HAP-1 (cell line): Measurements from ENCODE around the gene SYT12.

ENCODE experiments used
- DNase-seq, 2 experiments: peaks; one replicate each; pipeline ENCODE4 v3.0.0-alpha.2; 2016 to 2020; ENCODE audit warnings: low spot score in 2 of 2
- H3K27me3 ChIP-seq: fragments of 250-450 bp; sonication (Bioruptor Pico); 2 replicates; pipeline ENCODE4 v1.5.1; 2020; ENCODE audit warnings: low read depth, mild to moderate bottlenecking, moderate library complexity
- H3K36me3 ChIP-seq: fragments of 250-450 bp; sonication (Bioruptor Pico); replicated peaks from 2 replicates; pipeline ENCODE4 v1.5.1; 2020; ENCODE audit warnings: mild to moderate bottlenecking
- H3K4me1 ChIP-seq: fragments of 250-450 bp; sonication (Bioruptor Pico); 2 replicates; pipeline ENCODE4 v1.5.1; 2020; ENCODE audit warnings: mild to moderate bottlenecking
- H3K4me3 ChIP-seq: fragments of 250-450 bp; sonication (Bioruptor Pico); 2 replicates; pipeline ENCODE4 v1.5.1; 2020; ENCODE audit warnings: mild to moderate bottlenecking, moderate library complexity
- H3K9me3 ChIP-seq: fragments of 250-450 bp; sonication (Bioruptor Pico); 2 replicates; pipeline ENCODE4 v1.5.1; 2020; ENCODE audit warnings: mild to moderate bottlenecking, moderate library complexity
- in situ Hi-C: fragments of 300-500 bp; cut with MboI; formaldehyde crosslinking; loops from 3 replicates; pipeline ENCODE4 v1.14.3; 2020; ENCODE audit warnings: low sequenced_read_pairs, inconsistent platforms, mixed read lengths

SYT12 gene

GRCh38 chr11:67022961-67023956 lies at the start of gene SYT12:
TSS of gene SYT12 (plus strand) at chr11:67023134. CDS start at chr11:67030145, 7,011 bp downstream.
- Histone ChIP-seq H3K36me3 (no peaks in the 10 kb centered on the region), H3K9me3 (no peaks in the 10 kb centered on the region), H3K4me1 (peaks cover 5% of the 10 kb centered on the region; the same call in 1 of the 2 replicates), H3K27me3 (peaks cover 3% of the 10 kb centered on the region; the same call in 1 of the 2 replicates), H3K4me3 (peak within 1 kb of the TSS; percentile 18)
- in situ Hi-C loops, result no loop called here
- DNase-seq, result peak in 1 of 2 experiments; percentile 33

- no peak for DNase-seq
- Histone ChIP-seq H3K4me1 (no peaks in the 10 kb centered on the region; the same call in 1 of the 2 replicates), H3K4me3 (no peak overlapping the region), H3K36me3 (no peaks in the 10 kb centered on the region), H3K27me3 (no peaks in the 10 kb centered on the region), H3K9me3 (no peaks in the 10 kb centered on the region)
- in situ Hi-C loops, result loop anchor here (10.0 kb wide), 1 partner anchor 279 kb away; no protein-coding TSS in a partner anchor
Measured at GRCh38 chr11:66973956-66974580, 48.9 kb upstream of the SYT12 start.

GRCh38 chr11:66974724-66975404 lies 48.1 kb upstream of the SYT12 start, which contains the start of gene C11orf86:
TSS of gene C11orf86 (plus strand) at chr11:66975304. CDS start at chr11:66975363, 59 bp downstream.
- no peaks in the 10 kb centered on the region for H3K27me3 ChIP-seq
- no peaks in the 10 kb centered on the region for H3K9me3 ChIP-seq
- no peaks in the 10 kb centered on the region; the same call in 1 of the 2 replicates for H3K4me1 ChIP-seq
- H3K36me3 ChIP-seq, result no peaks in the 10 kb centered on the region
- no peak for DNase-seq
- in situ Hi-C loops, result loop anchor here (10.0 kb wide), 1 partner anchor 280 kb away; no protein-coding TSS in a partner anchor
- no peak within 1 kb of the TSS for H3K4me3 ChIP-seq

GRCh38 chr11:66975405-66976027 lies 47.4 kb upstream of the SYT12 start:
- Histone ChIP-seq H3K4me1 (no peaks in the 10 kb centered on the region; the same call in 1 of the 2 replicates), H3K36me3 (no peaks in the 10 kb centered on the region), H3K4me3 (no peak overlapping the region), H3K27me3 (no peaks in the 10 kb centered on the region), H3K9me3 (no peaks in the 10 kb centered on the region)
- no peak for DNase-seq
- in situ Hi-C loops, result loop anchor here (10.0 kb wide), 1 partner anchor 281 kb away; no protein-coding TSS in a partner anchor

GRCh38 chr11:66976028-66976467 lies 46.9 kb upstream of the SYT12 start:
- H3K36me3 ChIP-seq, result no peaks in the 10 kb centered on the region
- no peaks in the 10 kb centered on the region for H3K27me3 ChIP-seq
- no peaks in the 10 kb centered on the region for H3K9me3 ChIP-seq
- no peak overlapping the region for H3K4me3 ChIP-seq
- in situ Hi-C loops, result loop anchor here (10.0 kb wide), 1 partner anchor 281 kb away; no protein-coding TSS in a partner anchor
- no peaks in the 10 kb centered on the region; the same call in 1 of the 2 replicates for H3K4me1 ChIP-seq
- peak in 1 of 2 experiments; percentile 73 for DNase-seq

- no peaks in the 10 kb centered on the region for H3K27me3 ChIP-seq
- no peaks in the 10 kb centered on the region for H3K36me3 ChIP-seq
- no peaks in the 10 kb centered on the region for H3K9me3 ChIP-seq
- no peak overlapping the region for H3K4me3 ChIP-seq
- no peak for DNase-seq
- peaks cover 1% of the 10 kb centered on the region for H3K4me1 ChIP-seq
- in situ Hi-C loops, result loop anchor here (10.0 kb wide), 1 partner anchor 282 kb away; no protein-coding TSS in a partner anchor
Measured at GRCh38 chr11:66976925-66977324, 46.0 kb upstream of the SYT12 start.

- in situ Hi-C loops, result loop anchor here (10.0 kb wide), 1 partner anchor 283 kb away; no protein-coding TSS in a partner anchor
- Histone ChIP-seq H3K4me3 (no peak overlapping the region), H3K4me1 (peaks cover 5% of the 10 kb centered on the region), H3K36me3 (no peaks in the 10 kb centered on the region), H3K9me3 (no peaks in the 10 kb centered on the region), H3K27me3 (no peaks in the 10 kb centered on the region)
- no peak for DNase-seq
Measured at GRCh38 chr11:66978229-66978628, 44.7 kb upstream of the SYT12 start.

- DNase-seq, result no peak
- no peaks in the 10 kb centered on the region for H3K27me3 ChIP-seq
- H3K4me1 ChIP-seq, result peaks cover 5% of the 10 kb centered on the region
- H3K4me3 ChIP-seq, result no peak overlapping the region
- H3K9me3 ChIP-seq, result no peaks in the 10 kb centered on the region
- in situ Hi-C loops, result loop anchor here (10.0 kb wide), 1 partner anchor 284 kb away; no protein-coding TSS in a partner anchor
- no peaks in the 10 kb centered on the region for H3K36me3 ChIP-seq
Measured at GRCh38 chr11:66978717-66979116, 44.2 kb upstream of the SYT12 start.

- H3K36me3 ChIP-seq, result no peaks in the 10 kb centered on the region
- in situ Hi-C loops, result loop anchor here (10.0 kb wide), 1 partner anchor 285 kb away; no protein-coding TSS in a partner anchor
- H3K27me3 ChIP-seq, result no peaks in the 10 kb centered on the region
- H3K4me3 ChIP-seq, result no peak overlapping the region
- no peak for DNase-seq
- peaks cover 5% of the 10 kb centered on the region for H3K4me1 ChIP-seq
- H3K9me3 ChIP-seq, result no peaks in the 10 kb centered on the region
Measured at GRCh38 chr11:66979336-66979980, 43.5 kb upstream of the SYT12 start.

GRCh38 chr11:66981976-66982578 lies 40.9 kb upstream of the SYT12 start:
- DNase-seq, result peak; percentile 85 to 94
- Histone ChIP-seq H3K9me3 (no peaks in the 10 kb centered on the region), H3K4me3 (no peak overlapping the region), H3K36me3 (no peaks in the 10 kb centered on the region), H3K4me1 (peaks cover 5% of the 10 kb centered on the region), H3K27me3 (no peaks in the 10 kb centered on the region)
- in situ Hi-C loops, result no loop called here

GRCh38 chr11:66983275-66983924 lies 39.5 kb upstream of the SYT12 start:
- Histone ChIP-seq H3K4me3 (no peak overlapping the region), H3K9me3 (no peaks in the 10 kb centered on the region), H3K27me3 (no peaks in the 10 kb centered on the region), H3K36me3 (no peaks in the 10 kb centered on the region), H3K4me1 (peaks cover 5% of the 10 kb centered on the region)
- in situ Hi-C loops, result no loop called here
- DNase-seq, result no peak
